CD4-positive, alpha-beta T cell treated with Interleukin-2 at 100 ng/mL for 4 hours (primary cell): Measurements from ENCODE around the gene QRFPR.
"Not testable (repeated sequence)": the region's sequence is repeated elsewhere in the genome, so short reads cannot be mapped to it uniquely, and the experiment has no call there.

Experiments
- DNase-seq: peaks from one replicate; pipeline ENCODE4 v3.0.0-alpha.2; 2020; ENCODE audit warnings: low spot score

Gene QRFPR

GRCh38 chr4:121339307-121339706 is 41.5 kb downstream of the QRFPR start:
- DNase-seq = no peak

DNA sequence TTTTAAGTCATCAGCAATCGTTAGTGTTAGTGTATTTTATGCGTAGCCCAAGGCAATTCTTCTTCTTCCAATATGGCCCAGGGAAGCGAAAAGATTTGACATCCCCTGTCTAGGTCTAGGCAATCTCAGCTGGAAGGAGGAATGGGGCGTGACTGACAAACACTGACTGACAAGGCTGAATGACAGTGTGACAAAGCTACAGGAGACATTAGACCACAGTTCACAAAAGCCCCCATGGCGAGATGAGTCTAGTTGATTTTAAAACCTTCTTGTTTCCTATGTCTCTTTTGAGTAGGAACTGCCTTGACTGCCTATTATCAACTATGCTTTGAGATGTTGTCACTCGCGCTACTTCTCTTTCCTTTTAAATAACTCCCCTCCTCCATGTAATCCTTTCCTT is 42.3 kb downstream of the QRFPR start:
- no peak for DNase-seq

GRCh38 chr4:121336706-121337105 is 44.1 kb downstream of the QRFPR start:
- DNase-seq = no peak

- DNase-seq = no peak
Observed at GRCh38 chr4:121330180-121330665, 50.6 kb downstream of the QRFPR start.

- no peak for DNase-seq
Observed at GRCh38 chr4:121326597-121326996, 54.2 kb downstream of the QRFPR start.

DNA sequence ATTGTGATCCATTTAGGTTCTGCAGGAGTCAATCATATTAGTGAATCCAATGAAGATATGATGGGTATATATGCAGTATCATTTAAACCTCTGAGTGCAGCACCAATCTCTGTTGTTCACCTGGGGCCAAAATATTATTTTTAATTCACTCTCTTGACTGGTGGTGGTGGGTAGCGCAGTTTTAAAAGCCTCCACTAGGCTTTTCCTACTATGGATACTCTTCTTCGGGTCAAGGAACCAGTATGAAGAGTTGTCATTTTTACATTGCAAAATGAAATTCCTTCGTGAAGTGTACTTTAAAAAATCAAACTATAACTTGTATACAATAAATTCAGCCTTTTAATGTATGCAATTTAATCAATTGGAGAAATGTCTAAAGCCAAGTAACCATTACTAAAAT is 56.5 kb downstream of the QRFPR start:
- DNase-seq = no peak

- no peak for DNase-seq
Observed at GRCh38 chr4:121321466-121321865, 59.4 kb downstream of the QRFPR start.

- DNase-seq = no peak
Observed at GRCh38 chr4:121316091-121316490, 64.7 kb downstream of the QRFPR start.

GRCh38 chr4:121313430-121313829 is 67.4 kb downstream of the QRFPR start:
- not testable (repeated sequence) for DNase-seq

GRCh38 chr4:121308828-121309227 is 72.0 kb downstream of the QRFPR start:
- no peak for DNase-seq

DNA sequence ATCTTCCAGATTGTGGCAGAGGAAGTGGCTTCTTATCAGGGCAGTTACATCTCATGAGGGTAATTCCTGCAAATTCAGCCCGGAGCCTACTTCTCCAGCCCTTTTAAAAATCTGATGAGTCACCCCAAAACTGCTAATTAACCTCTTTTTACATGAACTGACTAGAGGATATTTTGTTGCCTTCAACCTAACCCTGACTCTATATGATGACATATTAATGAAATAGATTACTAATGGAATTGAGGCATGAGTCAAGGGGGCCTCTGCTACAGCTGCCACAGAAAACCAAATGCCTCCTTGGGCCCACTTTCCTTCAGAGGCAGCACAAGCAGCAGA is 72.5 kb downstream of the QRFPR start:
- no peak for DNase-seq

DNA sequence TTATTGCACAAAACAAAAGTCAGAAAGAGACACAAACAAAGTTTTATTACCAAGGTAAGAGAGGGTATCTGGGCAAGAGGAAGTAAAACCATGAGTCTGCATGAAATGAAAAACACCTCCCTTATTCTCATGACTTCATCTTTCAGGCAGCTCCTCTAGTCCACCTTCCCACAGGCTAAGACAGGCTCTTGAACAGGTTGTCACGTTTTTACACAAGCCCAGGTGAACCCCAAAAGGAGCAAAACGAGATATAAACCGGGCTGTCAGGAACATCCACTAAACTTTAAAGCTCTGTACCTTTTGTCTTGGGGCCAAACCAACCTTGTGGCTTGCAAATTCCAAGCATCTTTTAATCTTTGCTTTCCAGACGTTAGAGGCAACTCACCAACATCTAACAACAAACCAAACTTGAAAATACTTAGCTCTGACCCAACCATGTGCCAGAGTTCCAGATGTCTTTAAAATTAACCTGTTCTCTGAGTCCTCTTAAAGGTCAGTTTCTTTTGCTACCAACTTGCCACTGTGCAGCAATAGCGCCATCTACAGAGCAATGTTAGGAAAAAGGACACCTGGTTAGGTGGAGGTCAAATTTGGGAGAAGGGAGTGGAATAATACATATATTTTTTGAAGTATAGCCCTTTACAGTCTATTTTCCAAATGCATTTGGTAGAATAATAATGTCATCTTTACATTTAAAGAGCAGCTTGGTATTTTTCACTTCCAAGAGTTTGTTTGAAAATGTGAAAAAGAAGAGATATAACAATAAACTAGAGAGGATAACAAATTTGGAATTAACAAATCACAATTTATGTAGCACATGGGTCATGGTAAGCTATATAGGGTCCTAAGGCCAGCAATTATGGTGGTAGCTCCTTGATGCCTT is 73.1 kb downstream of the QRFPR start:
- peak; percentile 75 for DNase-seq

GRCh38 chr4:121306931-121307330 is 73.9 kb downstream of the QRFPR start:
- DNase-seq = no peak

DNA sequence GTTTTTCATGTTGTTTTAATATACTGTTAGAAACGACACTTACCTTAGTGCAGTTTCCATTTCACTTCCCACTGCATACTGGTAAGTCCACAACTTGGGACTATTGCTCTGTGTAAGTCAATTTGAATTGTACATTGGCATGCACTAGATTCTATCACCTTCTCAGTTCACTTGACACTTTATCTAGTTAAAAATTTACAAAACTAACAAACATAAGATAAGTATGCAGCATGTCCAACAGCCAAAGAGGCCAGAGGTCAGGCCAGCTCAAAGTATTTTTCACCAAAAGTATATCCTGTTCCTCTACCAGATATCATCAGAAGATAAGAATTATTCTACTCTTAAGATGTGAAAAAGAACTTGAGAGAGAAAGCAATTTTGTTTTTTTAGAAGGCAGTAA is 75.9 kb downstream of the QRFPR start:
- DNase-seq = no peak

DNA sequence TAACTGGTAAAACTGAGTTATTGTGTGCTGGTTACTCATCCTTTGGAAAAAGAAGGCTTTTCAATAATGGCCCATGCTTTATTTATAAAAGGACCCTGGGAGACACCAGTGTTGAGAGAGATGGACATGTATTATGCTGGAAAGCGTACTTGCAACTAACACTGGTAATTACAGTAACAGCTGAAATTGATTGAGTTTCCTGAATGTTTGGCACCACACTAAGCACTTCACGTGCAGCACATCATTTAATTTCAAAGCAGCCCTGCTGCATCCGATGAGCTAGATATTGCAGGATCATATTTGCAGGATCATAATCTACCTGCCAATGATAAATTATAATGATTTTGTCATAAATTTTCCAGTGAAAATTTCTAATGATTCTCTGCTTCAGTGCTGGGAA is 81.5 kb downstream of the QRFPR start:
- DNase-seq = no peak

DNA sequence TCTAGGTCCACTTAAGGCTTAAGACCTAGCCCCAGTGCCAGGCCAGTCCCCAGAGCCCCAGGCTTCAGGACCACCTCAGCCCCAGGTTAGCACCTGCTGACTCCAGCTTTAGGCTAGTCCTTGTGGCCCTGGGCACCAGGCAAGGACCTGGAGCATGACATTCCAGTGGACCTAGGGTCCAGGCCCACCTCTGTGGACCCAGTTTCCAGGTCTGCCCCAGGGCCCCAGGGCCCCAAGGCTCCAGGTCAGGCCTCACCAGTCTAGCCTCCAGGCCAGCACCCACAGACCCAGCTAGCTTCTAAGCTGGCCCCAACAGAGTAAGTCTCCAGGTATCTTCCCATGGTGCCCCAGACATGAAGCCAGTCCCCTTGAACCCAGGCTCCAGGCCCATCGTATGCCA is 97.5 kb downstream of the QRFPR start:
- no peak for DNase-seq

- no peak for DNase-seq
Observed at GRCh38 chr4:121280425-121280824, 100.4 kb downstream of the QRFPR start.

GRCh38 chr4:121278811-121279368 is 101.9 kb downstream of the QRFPR start:
- DNase-seq = no peak
